Testis (tissue), 3 donors: ENCODE measurements around the gene RAB5A. TPM values are rescaled to one million over a fixed set of nuclear protein-coding genes. Genes with fewer than 3 reads are reported as not detected.
"Not testable (repeated sequence)": the region's sequence is repeated elsewhere in the genome, so short reads cannot be mapped to it uniquely, and the experiment has no call there.

Source experiments
- DNase-seq: peaks from one replicate; pipeline ENCODE4 v3.0.0-alpha.2; 2019
- H3K27ac ChIP-seq, 2 donors: fragments of 200-600 bp; sonication (generic); one replicate each; pipeline ENCODE4 v1.5.1; 2019
- H3K27me3 ChIP-seq: fragments of 200-600 bp; sonication (generic); one replicate; pipeline ENCODE4 v1.5.1; 2019
- H3K36me3 ChIP-seq: fragments of 200-600 bp; sonication (generic); one replicate; pipeline ENCODE4 v1.5.1; 2017; ENCODE audit warnings: low read depth; ENCODE audit errors: missing control alignments
- H3K4me1 ChIP-seq: fragments of 200-600 bp; sonication (generic); one replicate; pipeline ENCODE4 v1.5.1; 2019
- H3K4me3 ChIP-seq, 2 donors: fragments of 200-600 bp; sonication (generic); one replicate each; pipeline ENCODE4 v1.5.1; 2017 to 2019
- H3K9me3 ChIP-seq: fragments of 200-600 bp; sonication (generic); one replicate; pipeline ENCODE4 v1.5.1; 2017
- POLR2A ChIP-seq: fragments of 450-650 bp; IDR thresholded peaks from one replicate; pipeline ENCODE4 v1.6.1; 2017; ENCODE audit warnings: antibody characterized with exemption, mild to moderate bottlenecking, moderate library complexity
- WGBS, 2 donors: methylation state at CpG; one replicate each; pipeline ENCODE4 v1.1.5; 2018; 5-methylcytosine and 5-hydroxymethylcytosine counted together
- intact Hi-C: fragments of 100-400 bp; cut with DNase I; formaldehyde crosslinking; loops from one replicate; pipeline ENCODE4 v1.15.1; 2023; ENCODE audit warnings: low total_unique reads
- polyA plus RNA-seq: library from polyadenylated mRNA; stranded (reverse); fragments of 350-450 nt; fragmentation: Illumina TruSeq; extraction: RNeasy Lipid Tissue Mini Kit (QIAGEN cat#74804); gene quantifications from one replicate; pipeline ENCODE4 v1.2.3, GENCODE V29; 2014; ENCODE audit warnings: low read depth, low replicate concordance; ENCODE audit not compliant: insufficient read depth
- total RNA-seq, 2 donors: library from RNA; depleted of rRNA; stranded (reverse); fragments of >200 nt; gene quantifications; one replicate each; pipeline ENCODE4 v1.2.3, GENCODE V29; 2016
- TF ChIP-seq, protein P1 (sequence below), 3 experiments: fragments of 450-650 bp in 2 of 3; fragments of 200-600 bp in 1 of 3; sonication (generic) in 1 of 3; IDR thresholded peaks; one replicate each; pipeline ENCODE4 v1.5.1; 2016 to 2019; ENCODE audit warnings: antibody characterized with exemption in 3 of 3, mild to moderate bottlenecking in 2 of 3, moderate library complexity in 1 of 3

RAB5A gene
- total and polyA plus RNA-seq, 3 donors from 2014 or later, result 43.4 to 62.6 (median 55.6) TPM

- no peak for DNase-seq
- Histone ChIP-seq H3K27ac (no peak within 1 kb of the TSS), H3K27me3 (no peaks in the 10 kb centered on the region), H3K9me3 (no peaks in the 10 kb centered on the region), H3K36me3 (no peaks in the 10 kb centered on the region), H3K4me3 (no peak within 1 kb of the TSS), H3K4me1 (no peaks in the 10 kb centered on the region)
- WGBS, 2 donors, result 94 to 98% methylated on average over 4 of the region's 4 CpGs
- intact Hi-C loops, result no loop called here
- TF ChIP-seq, protein P1, sequence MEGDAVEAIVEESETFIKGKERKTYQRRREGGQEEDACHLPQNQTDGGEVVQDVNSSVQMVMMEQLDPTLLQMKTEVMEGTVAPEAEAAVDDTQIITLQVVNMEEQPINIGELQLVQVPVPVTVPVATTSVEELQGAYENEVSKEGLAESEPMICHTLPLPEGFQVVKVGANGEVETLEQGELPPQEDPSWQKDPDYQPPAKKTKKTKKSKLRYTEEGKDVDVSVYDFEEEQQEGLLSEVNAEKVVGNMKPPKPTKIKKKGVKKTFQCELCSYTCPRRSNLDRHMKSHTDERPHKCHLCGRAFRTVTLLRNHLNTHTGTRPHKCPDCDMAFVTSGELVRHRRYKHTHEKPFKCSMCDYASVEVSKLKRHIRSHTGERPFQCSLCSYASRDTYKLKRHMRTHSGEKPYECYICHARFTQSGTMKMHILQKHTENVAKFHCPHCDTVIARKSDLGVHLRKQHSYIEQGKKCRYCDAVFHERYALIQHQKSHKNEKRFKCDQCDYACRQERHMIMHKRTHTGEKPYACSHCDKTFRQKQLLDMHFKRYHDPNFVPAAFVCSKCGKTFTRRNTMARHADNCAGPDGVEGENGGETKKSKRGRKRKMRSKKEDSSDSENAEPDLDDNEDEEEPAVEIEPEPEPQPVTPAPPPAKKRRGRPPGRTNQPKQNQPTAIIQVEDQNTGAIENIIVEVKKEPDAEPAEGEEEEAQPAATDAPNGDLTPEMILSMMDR (IDR thresholded peaks at IDR 0.05), result no peak
- no peak for TF ChIP-seq POLR2A
These were observed 65.3 kb downstream of the RAB5A start, which contains the start of gene PP2D1 for GRCh38 chr3:20012164-20012563. Gene PP2D1, minus strand, starts transcription at chr3:20012264. Its CDS starts 192 bp downstream, at chr3:20012072.

- Histone ChIP-seq H3K4me3 (no peak overlapping the region), H3K27ac (no peak overlapping the region), H3K36me3 (no peaks in the 10 kb centered on the region), H3K9me3 (no peaks in the 10 kb centered on the region), H3K27me3 (no peaks in the 10 kb centered on the region), H3K4me1 (no peaks in the 10 kb centered on the region)
- no peak for DNase-seq
- intact Hi-C loops, result no loop called here
- TF ChIP-seq, protein P1 (IDR thresholded peaks at IDR 0.05), result no peak
- no peak for TF ChIP-seq POLR2A
- WGBS, 2 donors, result 78 to 95% methylated on average over 1 of the region's 1 CpG
These were observed 66.5 kb downstream of the RAB5A start for GRCh38 chr3:20013396-20013795.

DNA sequence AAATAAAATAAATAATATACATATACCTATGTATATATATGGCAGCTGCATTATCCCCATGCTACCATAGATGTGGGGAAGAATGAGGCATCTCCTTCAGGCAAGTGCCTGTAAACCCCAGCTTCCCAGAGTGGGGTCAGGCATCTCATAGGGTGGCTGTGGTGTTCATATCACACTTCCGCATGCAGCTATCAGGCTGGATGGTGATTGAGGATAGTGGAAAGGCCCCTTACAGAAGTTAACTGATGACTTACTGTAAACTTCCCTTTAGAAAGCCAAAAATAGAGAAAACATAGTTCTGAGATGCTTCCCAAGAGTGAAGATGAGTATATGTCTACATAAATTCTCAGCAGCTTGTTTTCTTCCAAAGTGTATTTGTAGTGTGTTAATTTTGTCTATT is 68.6 kb downstream of the RAB5A start:
- Histone ChIP-seq H3K27me3 (no peaks in the 10 kb centered on the region), H3K27ac (no peak overlapping the region), H3K36me3 (no peaks in the 10 kb centered on the region), H3K4me3 (no peak overlapping the region), H3K9me3 (no peaks in the 10 kb centered on the region), H3K4me1 (no peaks in the 10 kb centered on the region)
- no peak for DNase-seq
- intact Hi-C loops, result no loop called here
- TF ChIP-seq, protein P1 (IDR thresholded peaks at IDR 0.05), result no peak
- no peak for TF ChIP-seq POLR2A
- 91 to 96% methylated on average over 1 of the region's 1 CpG for WGBS, 2 donors

- H3K9me3 ChIP-seq, intact Hi-C loops, DNase-seq, H3K4me3 ChIP-seq, H3K36me3 ChIP-seq, H3K27me3 ChIP-seq, H3K27ac ChIP-seq, H3K4me1 ChIP-seq: not testable (repeated sequence)
- 87 to 96% methylated on average over 3 of the region's 3 CpGs for WGBS, 2 donors
These were observed 69.2 kb downstream of the RAB5A start for GRCh38 chr3:20016076-20016475.

DNA sequence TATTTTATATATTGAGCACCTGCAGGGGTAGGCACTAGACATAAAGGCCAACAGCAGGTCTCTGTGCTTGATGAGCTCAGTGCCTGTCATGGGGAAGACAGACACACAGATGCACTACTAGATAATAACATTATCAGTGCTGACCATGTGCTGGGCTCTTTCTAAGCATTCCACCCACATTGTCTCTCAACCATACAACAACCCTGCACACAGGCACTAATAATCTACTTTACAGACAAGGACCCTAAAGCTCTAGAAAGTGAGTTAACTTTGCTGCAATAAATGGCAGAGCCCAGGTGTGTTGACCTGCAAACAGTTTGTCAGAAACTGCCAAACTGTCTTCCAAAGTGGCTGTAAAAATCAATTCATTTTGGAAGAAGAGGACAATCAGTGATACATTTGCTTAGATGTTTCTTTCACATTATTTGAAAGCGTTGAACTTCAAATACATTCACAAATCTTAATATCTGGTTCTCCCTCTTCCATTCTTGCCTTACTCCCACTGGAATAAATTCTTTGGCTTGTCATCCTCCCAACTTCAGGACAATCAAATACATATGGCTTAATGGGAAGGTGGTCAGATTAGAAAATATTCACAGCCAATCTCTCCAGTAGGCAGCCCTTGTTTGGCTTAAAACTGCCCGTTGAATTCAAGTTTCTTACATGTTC is 76.2 kb downstream of the RAB5A start:
- H3K4me1 ChIP-seq, result peaks cover 15% of the 10 kb centered on the region
- DNase-seq, result no peak
- H3K9me3 ChIP-seq, result no peaks in the 10 kb centered on the region
- intact Hi-C loops, result no loop called here
- no peaks in the 10 kb centered on the region for H3K36me3 ChIP-seq
- no peaks in the 10 kb centered on the region for H3K27me3 ChIP-seq
- WGBS, 2 donors, result 32 to 50% methylated on average over 2 of the region's 2 CpGs
- H3K4me3 ChIP-seq, result no peak overlapping the region
- TF ChIP-seq POLR2A, result no peak
- TF ChIP-seq, protein P1 (IDR thresholded peaks at IDR 0.05), result no peak
- peak overlapping the region in 1 of 2 donors; percentile 54 for H3K27ac ChIP-seq
